ENCODE data around the gene DRAP1. TPM values are rescaled to one million over a fixed set of nuclear protein-coding genes. Genes with fewer than 3 reads are reported as not detected.

DRAP1 gene
- total RNA-seq, 4 donors from 2014 or later, result 82.0 to 184 (median 132) TPM

- Histone ChIP-seq H3K27ac (no peak overlapping the region), H3K27me3 (no peaks in the 10 kb centered on the region), H3K4me1 (peaks cover 0 to 11% of the 10 kb centered on the region in 2 donors), H3K36me3 (no peaks in the 10 kb centered on the region), H3K9me3 (no peaks in the 10 kb centered on the region), H3K4me3 (replicated peaks in 1 of 3) (no peak overlapping the region)
- 86 to 93% methylated on average over 6 of the region's 6 CpGs for WGBS, 2 donors
- no peak for DNase-seq
- TF ChIP-seq CTCF (IDR thresholded peaks at IDR 0.05) (no peak), POLR2A (IDR thresholded peaks at IDR 0.05) (no peak)
- intact Hi-C loops (cut with DNase I), result no loop called here
Measured at GRCh38 chr11:65907878-65908277, 11.3 kb upstream of the DRAP1 start.

GRCh38 chr11:65911682-65912568 is 7.3 kb upstream of the DRAP1 start:
- WGBS, 2 donors, result 20 to 21% methylated on average over 9 to 12 of the region's 14 CpGs
- H3K9me3 ChIP-seq, result no peaks in the 10 kb centered on the region
- intact Hi-C loops (cut with DNase I), result no loop called here
- H3K36me3 ChIP-seq, result no peaks in the 10 kb centered on the region
- no peak overlapping the region for H3K4me3 ChIP-seq (replicated peaks in 1 of 3)
- no peak for DNase-seq
- peaks cover 2 to 31% of the 10 kb centered on the region in 2 donors for H3K4me1 ChIP-seq
- no peak for TF ChIP-seq POLR2A (IDR thresholded peaks at IDR 0.05)
- TF ChIP-seq CTCF (IDR thresholded peaks at IDR 0.05), result peak in 1 of 6 experiments; percentile 16
- no peak overlapping the region for H3K27ac ChIP-seq
- no peaks in the 10 kb centered on the region for H3K27me3 ChIP-seq

DNA sequence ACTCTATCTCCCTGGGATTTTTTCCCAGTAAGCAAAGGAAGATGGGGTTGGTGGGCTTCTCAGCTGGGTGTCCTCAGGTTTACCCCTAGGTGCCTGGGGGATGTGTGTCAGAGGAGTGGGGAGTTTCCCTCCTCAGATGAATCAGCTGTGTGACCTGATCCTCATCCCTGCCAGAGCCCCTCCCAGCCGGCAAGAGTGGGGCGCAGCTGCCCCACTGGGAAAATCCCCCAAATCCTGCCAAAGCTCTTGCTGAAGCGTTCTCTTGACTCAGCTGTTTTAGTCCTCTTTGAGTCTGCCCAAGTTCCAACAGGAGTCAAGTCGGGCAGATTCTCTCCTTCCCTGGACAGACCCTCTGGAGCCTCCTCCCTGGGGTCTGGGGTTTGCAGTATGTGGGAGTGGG is 6.4 kb upstream of the DRAP1 start:
- Histone ChIP-seq H3K9me3 (no peaks in the 10 kb centered on the region), H3K27ac (no peak overlapping the region), H3K27me3 (no peaks in the 10 kb centered on the region), H3K4me3 (replicated peaks in 1 of 3) (no peak overlapping the region), H3K4me1 (peaks cover 11 to 40% of the 10 kb centered on the region in 2 donors), H3K36me3 (no peaks in the 10 kb centered on the region)
- no peak for DNase-seq
- intact Hi-C loops (cut with DNase I), result no loop called here
- TF ChIP-seq POLR2A (IDR thresholded peaks at IDR 0.05) (no peak), CTCF (IDR thresholded peaks at IDR 0.05) (no peak)
- WGBS, 2 donors, result 67 to 70% methylated on average over 4 of the region's 4 CpGs

- no peak for TF ChIP-seq CTCF (IDR thresholded peaks at IDR 0.05)
- no peak for TF ChIP-seq POLR2A (IDR thresholded peaks at IDR 0.05)
- no peaks in the 10 kb centered on the region for H3K9me3 ChIP-seq
- no peaks in the 10 kb centered on the region for H3K27me3 ChIP-seq
- intact Hi-C loops (cut with DNase I), result loop anchor here (5.0 kb wide), 1 partner anchor 47 kb away; the partner anchor contains the start of gene SART1
- H3K36me3 ChIP-seq, result no peaks in the 10 kb centered on the region
- WGBS, 2 donors, result 54 to 56% methylated on average over 9 to 10 of the region's 10 CpGs
- H3K27ac ChIP-seq, result peak overlapping the region in 2 of 3 donors; percentile 46 to 73
- H3K4me1 ChIP-seq, result peaks cover 18 to 47% of the 10 kb centered on the region in 2 donors
- H3K4me3 ChIP-seq (replicated peaks in 1 of 3), result no peak overlapping the region
- DNase-seq, result no peak
Measured at GRCh38 chr11:65915101-65915820, 4.0 kb upstream of the DRAP1 start.

All from thyroid gland (tissue), 4 donors.